ENCODE data around the gene BCOR. TPM values are rescaled to one million over a fixed set of nuclear protein-coding genes. Genes with fewer than 3 reads are reported as not detected.

The BCOR gene
- total RNA-seq, 1 experiment from 2014 or later, result 7.5 TPM

GRCh38 chrX:40108162-40108958 lies 10.6 kb upstream of the BCOR start:
- ChIA-PET CTCF (no interaction called here), POLR2A (interaction anchor here (0.7 kb wide), 3 partner anchors 9 to 13 kb away, joined by 3 to 5 read pairs (median 4); partner anchors contain the start of gene BCOR)
- no peak for TF ChIP-seq CTCF (IDR thresholded peaks at IDR 0.05; ENCODE audit: unreplicated experiment)
- no TSS peak for BruUV-seq (replicated peaks)
- Mint-ChIP-seq H3K4me1 (ENCODE audit: insufficient read depth, unreplicated experiment) (peaks cover 5% of the 10 kb centered on the region), H3K36me3 (ENCODE audit: insufficient read depth, unreplicated experiment) (no peaks in the 10 kb centered on the region), H3K27ac (ENCODE audit: low read depth, unreplicated experiment) (no peak overlapping the region), H3K4me3 (ENCODE audit: unreplicated experiment) (peak overlapping the region; percentile 46), H3K27me3 (ENCODE audit: insufficient read depth, unreplicated experiment) (peaks cover 22% of the 10 kb centered on the region), H3K9me3 (ENCODE audit: unreplicated experiment) (no peaks in the 10 kb centered on the region)
- intact Hi-C loops (cut with micrococcal nuclease), result loop anchor here (10.0 kb wide), 1 partner anchor 156 kb away; no protein-coding TSS in a partner anchor
- DNase-seq (ENCODE audit: unreplicated experiment), result no peak

DNA sequence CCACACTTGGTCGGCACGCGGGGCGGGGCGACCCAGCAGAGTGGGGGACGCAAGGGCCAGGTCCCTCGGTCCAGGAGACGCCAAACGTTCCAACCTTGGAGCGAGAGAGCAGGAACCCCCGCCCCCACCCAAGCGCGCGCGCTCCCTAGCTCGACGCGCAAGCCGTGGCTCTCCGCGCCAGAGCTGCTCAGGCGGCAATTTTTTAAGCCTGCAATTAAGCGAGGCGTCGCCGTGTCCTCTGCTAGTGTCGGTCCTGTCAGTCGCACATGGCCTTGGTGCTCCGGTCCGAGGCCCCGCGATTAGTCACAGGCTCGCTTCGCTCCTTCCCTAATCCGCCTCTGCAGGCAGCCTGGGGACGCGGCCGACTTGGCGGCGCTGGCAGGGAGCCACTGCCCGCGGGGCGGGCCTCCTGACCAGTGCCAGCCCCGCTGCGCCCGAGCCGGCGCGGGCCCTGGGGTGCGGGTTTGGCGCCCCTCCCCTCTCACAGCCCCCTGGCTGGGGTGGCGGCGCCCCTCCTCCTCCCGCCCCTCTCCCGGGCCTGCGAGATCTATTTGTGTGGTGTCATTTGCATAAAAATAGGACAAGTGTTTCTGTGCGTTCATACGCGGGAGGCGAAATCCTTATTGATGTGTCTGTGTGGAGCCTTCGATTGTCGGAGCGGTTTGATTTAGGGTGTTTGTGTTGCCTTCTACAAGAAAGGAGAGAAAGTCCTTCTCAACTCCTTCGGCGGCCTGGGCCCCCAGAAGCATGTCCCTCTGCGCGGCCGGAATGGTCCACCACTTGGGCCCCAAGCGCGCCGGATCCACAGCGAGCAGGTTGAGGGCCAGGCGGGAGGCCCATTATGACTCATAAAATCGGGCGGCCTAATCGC lies 9.8 kb upstream of the BCOR start:
- peaks cover 20% of the 10 kb centered on the region for H3K27me3 Mint-ChIP-seq (ENCODE audit: insufficient read depth, unreplicated experiment)
- no peak overlapping the region for H3K27ac Mint-ChIP-seq (ENCODE audit: low read depth, unreplicated experiment)
- H3K9me3 Mint-ChIP-seq (ENCODE audit: unreplicated experiment), result no peaks in the 10 kb centered on the region
- TF ChIP-seq CTCF (IDR thresholded peaks at IDR 0.05; ENCODE audit: unreplicated experiment), result no peak
- intact Hi-C loops (cut with micrococcal nuclease), result loop anchor here (10.0 kb wide), 1 partner anchor 157 kb away; no protein-coding TSS in a partner anchor
- H3K4me1 Mint-ChIP-seq (ENCODE audit: insufficient read depth, unreplicated experiment), result peaks cover 5% of the 10 kb centered on the region
- no peak for DNase-seq (ENCODE audit: unreplicated experiment)
- no TSS peak for BruUV-seq (replicated peaks)
- peak overlapping the region; percentile 76 for H3K4me3 Mint-ChIP-seq (ENCODE audit: unreplicated experiment)
- POLR2A ChIA-PET, result interaction anchor here (0.7 kb wide), 1 partner anchor 12 kb away, joined by 3 read pairs; no protein-coding TSS in a partner anchor
- CTCF ChIA-PET, result no interaction called here
- no peaks in the 10 kb centered on the region for H3K36me3 Mint-ChIP-seq (ENCODE audit: insufficient read depth, unreplicated experiment)

DNA sequence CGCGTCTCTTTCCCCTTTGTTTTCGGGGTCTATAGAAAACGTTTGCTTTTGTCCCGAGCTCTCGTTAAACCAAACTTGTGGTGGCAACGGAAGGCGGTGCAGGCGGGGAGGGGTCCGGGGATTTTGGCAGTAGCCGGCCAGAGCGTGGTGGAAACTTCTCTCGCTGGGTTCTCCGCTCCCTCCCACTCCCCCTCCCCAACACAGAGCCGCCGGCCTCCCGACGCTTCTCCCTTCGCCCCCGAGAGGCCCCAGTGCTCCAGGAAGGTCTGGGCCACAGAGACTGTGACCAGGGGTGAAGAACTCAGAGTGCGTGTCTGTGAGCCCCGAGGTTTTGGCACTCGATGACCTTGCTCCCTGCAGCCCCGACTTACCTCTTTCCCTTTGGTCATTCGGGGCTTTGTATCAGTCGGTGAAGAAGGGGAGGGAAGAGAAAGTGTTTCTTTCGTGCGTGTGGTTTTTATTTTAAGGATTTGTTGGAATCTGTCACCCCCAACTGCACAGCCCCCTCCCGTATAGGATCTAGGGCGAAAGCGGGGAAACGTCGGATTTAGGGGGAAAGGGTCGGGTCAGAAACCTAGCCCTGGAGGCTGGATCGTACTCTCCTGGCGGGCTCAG lies 9.0 kb upstream of the BCOR start:
- CTCF ChIA-PET, result no interaction called here
- H3K36me3 Mint-ChIP-seq (ENCODE audit: insufficient read depth, unreplicated experiment), result no peaks in the 10 kb centered on the region
- no peak for TF ChIP-seq CTCF (IDR thresholded peaks at IDR 0.05; ENCODE audit: unreplicated experiment)
- H3K27ac Mint-ChIP-seq (ENCODE audit: low read depth, unreplicated experiment), result no peak overlapping the region
- peaks cover 5% of the 10 kb centered on the region for H3K4me1 Mint-ChIP-seq (ENCODE audit: insufficient read depth, unreplicated experiment)
- intact Hi-C loops (cut with micrococcal nuclease), result loop anchor here (10.0 kb wide), 1 partner anchor 158 kb away; no protein-coding TSS in a partner anchor
- no peak for DNase-seq (ENCODE audit: unreplicated experiment)
- POLR2A ChIA-PET, result interaction anchor here (0.6 kb wide), 1 partner anchor 90 kb away, joined by 3 read pairs; no protein-coding TSS in a partner anchor
- H3K27me3 Mint-ChIP-seq (ENCODE audit: insufficient read depth, unreplicated experiment), result peaks cover 12% of the 10 kb centered on the region
- no peaks in the 10 kb centered on the region for H3K9me3 Mint-ChIP-seq (ENCODE audit: unreplicated experiment)
- BruUV-seq (replicated peaks), result no TSS peak
- peak overlapping the region; percentile 76 for H3K4me3 Mint-ChIP-seq (ENCODE audit: unreplicated experiment)
